Activated CD8-positive, alpha-beta memory T cell treated with anti-CD3 and anti-CD28 coated beads, Interleukin-2, amount 50 U/mL, for 1 hour (primary cell): Measurements from ENCODE around the gene SAFB.
A peak's percentile ranks its signal among the peaks of the same experiment; 100 is the strongest.

Experiments used
- DNase-seq: peaks from one replicate; pipeline ENCODE4 v3.0.0-alpha.2; 2020; ENCODE audit errors: extremely low read depth

Gene SAFB

DNA sequence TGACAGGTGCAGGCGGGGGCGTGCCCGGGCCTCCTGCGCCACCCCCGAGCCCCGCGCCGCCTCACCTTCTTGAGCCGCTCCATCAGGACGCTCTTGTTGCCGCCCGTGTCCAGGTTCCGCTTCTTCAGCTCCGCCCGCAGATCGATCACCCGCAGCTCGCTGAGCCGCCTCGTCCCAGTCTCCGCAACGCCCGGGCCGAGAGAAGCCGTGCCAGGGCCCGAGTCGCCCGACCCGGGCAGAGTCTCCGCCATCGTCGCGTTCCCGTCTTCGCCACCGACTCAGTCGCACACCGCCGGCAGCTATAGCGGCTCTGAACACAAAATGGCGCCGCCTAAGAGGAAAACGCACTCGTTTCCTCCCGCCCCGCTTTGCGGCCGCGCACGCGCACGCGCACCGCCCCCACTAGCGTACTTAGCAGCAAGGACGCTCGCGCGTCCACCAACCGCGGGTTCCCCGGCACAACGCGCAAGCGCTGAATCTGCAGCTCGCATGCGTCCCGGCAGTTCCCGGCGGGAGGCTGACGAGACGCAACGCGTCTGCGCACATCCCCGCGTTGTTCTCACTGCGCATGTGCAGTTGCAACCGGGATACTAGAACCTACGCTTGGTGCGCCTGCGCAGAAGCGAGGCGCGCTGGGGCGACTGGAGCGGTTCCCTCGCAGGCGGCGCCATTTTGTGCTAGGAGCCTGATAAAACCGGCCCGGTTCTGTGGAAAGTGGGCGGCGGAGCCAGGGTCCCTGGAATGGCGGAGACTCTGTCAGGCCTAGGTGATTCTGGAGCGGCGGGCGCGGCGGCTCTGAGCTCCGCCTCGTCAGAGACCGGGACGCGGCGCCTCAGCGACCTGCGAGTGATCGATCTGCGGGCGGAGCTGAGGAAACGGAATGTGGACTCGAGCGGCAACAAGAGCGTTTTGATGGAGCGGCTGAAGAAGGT is at the start of gene SAFB, which contains the start of gene SAFB2:
Gene SAFB (plus strand): TSS at position 619 of the 932 bp plus-strand sequence. CDS start 123 bp downstream, at position 742.
Gene SAFB2 (minus strand): TSS at position 312 of the 932 bp plus-strand sequence. CDS start 61 bp downstream, at position 251.
- DNase-seq = peak; percentile 97

DNA sequence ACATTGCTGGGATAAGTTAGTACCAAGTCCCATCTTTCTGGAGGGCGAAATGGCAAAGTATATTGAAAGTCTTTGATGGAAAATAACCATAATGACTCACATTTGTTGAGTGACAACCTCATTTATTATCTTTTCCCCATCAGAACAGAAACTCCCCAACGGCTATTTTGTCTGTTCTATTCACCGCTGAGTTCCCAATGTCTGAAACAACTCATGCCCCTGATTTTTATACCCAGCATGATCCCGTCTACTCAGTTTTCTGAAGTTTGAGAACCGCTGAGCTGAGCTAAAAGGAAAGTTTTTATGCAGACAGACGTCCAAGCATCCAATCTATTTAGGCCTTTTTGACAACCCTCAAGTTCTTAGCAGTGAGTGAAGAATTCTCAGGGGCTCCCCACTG is 47.3 kb upstream of the SAFB start:
- DNase-seq = no peak

DNA sequence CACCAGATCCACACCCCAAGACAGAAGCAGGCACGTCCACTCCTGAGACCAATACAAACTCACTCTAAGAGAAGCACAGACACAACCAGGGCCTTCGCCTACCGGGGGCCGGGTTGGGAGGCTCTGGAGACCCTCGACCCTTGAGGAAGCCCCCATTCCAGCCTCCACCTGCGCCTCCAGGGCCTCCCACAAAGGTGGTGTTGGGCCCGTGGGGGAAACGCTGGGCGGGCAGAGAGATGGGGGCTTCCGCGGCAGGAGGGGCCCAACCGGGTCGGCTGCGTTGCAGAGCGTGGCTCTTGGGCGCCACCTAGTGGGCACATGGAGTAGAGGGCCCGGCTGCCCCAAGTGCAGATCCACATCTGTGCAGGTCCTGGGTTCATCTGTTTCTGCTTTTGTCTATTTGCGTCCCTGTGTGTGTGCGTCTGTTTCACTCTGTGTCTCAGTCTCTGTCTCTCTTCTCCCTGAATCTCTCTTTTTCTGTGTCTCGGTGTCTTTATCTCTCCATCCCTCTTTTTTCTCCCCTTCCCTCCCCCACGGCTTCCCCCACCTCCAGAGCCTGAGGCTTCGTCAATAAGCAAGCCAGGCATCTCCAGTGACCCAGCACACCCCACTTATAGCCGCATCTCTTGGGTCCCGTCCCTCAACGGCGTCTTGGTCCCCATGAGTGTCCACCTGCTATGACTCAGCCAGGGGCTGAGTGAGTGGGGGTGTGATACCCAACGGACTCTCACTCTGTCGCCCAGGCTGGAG is 44.6 kb upstream of the SAFB start:
- DNase-seq = peak; percentile 7

DNA sequence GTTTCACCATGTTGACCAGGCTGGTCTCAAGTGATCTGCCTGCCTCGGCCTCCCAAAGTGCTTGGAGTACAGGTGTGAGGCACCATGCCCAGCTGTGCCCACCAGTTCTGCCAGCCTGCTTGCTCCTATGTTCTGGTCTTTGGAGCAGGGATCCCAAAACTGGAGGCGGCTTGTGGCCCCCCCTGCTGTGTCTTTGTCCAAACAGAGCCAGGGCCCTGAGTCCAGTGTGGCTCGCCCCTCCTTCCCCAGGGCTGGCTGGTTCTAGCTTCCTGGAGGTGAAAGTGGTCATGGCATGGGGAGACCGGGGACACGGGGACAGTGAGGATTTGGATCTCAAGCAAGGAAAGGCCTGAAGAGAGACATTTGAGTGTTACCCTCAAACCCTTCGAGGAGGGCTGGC is 43.6 kb upstream of the SAFB start:
- no peak for DNase-seq

DNA sequence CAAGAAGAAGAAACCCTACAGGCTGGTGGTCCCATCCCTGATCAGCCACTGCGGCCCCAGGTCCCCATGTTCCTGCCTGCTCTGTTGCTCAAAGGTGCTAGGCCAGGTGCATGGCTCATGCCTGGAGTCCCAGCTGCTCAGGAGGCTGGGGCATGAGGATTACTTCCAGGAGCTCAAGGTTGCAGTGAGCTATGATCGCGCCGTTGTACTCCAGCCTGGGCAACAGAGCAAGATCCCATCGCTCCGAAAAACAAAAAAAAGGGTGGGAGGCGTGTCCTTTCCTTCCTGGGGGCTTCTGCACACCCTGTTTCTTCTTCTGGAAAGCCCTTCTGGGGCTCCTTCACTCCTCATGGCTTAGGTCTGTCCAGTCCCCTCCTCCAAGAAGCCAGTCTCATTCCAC is 43.2 kb upstream of the SAFB start:
- no peak for DNase-seq

DNA sequence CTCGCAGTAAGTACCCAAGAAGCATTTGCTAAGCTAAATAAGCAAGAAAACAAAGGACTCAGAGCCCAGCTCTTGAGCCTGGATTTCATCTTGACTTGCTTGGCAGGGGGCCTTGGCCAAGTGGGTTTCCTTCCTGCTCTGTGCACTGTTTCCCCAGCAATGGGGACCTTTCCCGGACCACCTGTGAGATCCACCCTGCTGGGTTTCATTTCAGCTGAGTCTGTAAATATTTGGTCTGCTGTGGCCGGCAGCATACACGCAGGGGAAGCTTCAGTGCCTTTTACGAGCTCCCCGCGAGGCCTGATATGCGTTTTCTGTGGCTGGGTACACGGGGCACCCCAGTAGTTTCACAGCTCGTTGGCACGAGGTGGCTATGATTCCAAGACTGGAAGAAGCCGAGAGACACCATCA is 42.7 kb upstream of the SAFB start:
- no peak for DNase-seq

DNA sequence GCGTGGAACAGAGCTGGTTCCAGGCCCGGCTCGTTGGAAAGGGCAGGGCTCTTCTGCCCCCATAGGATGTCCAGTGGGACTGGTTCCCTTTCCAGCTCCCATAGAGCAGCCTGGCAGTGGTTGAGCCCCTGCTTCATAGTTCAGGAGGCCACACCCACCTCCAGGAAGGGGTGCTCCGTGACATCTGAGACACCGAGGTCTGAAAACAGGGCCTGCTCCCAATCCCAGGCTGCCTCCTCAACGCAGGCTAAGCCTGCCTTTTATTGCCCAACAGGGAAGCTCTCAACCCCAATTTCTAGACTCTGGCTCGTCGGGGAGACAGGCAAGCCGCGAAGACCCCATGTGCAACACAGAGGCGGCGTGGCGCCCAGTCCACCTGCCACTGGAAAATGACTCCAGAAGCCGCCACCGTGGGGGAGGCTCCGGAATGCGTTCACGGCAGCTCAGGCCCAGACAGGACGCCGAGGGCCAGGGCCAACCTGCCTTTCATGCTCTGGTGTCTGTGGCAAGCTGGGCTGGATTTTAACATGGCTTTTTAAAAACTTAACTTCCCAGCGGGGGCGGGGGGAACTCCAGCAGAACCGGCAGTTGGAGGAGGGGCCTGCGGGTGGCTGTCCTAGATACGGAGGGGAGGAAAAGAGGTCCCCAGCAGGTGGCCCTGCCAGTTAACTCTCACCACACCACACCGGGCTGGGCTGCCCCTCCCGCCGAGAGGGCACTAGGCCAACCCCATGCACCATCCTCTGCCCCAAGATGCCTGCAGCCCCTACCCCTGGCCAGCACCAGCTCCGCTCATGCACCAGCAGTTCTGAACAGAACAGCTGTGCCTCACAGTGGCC is 37.2 kb upstream of the SAFB start:
- DNase-seq = peak; percentile 14

DNA sequence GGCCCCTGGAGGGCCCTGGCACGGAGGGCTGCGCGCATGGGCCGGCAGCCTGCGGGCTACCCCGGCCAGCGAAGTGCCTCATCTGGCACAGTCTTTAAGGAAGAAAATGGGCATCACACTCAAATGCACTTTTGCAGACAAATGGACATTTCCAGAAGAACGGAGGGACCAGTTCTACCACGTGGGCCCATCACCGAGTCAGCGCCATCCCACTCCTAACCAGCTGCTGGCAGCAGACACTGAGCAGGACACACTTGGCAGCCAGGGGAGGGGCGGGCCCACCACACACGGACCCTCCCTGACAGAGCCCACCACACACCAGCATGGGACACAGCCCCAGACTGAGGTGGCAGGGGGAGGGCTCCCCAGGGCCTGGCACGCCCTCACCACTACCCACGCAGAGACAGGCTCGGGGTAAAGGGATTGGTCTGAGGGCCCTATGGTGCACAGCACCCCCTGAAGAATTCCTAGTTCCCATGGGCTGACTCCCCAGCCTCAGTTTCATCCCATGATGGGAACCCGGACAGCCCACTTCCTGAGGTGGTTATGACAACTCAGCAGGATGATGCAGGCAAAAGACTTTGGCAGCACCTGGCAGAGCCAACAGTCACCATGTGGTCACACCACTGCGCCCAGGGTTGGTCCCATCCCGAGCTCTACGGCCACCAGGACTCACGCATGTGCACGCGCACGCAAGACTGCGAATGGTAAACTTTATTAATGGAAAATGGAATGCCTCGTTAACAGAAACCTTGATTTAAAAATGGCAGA is 36.4 kb upstream of the SAFB start:
- no peak for DNase-seq

DNA sequence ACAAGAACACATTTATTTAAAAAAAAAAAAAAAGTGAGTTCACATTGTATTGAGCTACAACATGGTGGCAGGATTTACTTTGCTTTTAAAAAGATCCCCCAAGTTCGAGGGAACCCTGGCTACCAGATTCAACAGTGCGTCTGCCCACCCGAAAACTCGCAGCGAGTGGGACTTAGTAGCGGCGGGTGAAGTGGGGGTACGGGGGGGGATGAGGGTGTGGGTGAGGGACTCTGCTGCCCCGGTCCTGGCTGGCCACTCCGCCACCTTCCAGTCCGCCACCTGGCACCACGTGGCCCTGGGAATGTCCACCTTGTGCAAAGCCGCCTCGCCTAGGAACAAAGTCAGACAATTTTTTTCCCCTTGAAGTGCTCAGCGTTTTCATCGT is 35.8 kb upstream of the SAFB start:
- DNase-seq = no peak

DNA sequence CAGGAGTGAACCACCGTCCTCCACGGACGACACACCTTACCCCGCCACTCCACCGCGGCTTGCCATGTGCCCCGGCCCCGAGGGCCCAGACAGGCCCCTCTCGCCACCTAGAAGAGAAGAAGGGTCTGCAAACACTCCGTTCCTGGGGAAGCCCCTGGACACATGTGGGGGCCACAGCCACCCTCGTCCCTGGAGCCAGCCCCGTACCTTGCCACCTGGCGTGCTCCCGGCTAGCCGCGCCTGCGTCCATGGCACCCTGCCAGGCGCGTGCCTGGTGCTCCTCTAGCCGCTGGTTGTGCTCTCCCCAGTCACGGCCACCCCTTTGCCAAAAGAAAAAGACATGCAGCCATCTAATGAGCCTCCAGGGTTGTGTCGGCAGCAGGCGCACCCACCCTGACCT is 35.2 kb upstream of the SAFB start:
- no peak for DNase-seq

DNA sequence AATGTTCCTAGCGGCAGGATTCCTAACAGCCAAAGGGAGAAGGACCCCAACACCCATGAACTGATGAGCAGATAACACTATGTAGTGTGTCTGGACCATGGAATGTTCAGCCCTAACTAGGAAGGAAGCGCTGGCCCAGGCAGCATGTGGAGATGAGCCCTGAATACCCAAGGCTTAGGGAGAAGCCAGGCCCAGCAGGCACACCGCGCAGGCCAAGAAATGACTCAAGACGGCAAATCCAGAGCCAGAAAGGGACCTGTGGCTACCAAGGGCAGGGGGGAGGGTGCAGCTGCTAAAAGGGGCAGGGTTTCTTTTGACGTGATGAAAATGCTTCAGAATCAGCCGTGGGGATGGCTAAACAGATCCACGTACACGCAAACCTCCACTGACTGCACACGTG is 34.4 kb upstream of the SAFB start:
- no peak for DNase-seq

DNA sequence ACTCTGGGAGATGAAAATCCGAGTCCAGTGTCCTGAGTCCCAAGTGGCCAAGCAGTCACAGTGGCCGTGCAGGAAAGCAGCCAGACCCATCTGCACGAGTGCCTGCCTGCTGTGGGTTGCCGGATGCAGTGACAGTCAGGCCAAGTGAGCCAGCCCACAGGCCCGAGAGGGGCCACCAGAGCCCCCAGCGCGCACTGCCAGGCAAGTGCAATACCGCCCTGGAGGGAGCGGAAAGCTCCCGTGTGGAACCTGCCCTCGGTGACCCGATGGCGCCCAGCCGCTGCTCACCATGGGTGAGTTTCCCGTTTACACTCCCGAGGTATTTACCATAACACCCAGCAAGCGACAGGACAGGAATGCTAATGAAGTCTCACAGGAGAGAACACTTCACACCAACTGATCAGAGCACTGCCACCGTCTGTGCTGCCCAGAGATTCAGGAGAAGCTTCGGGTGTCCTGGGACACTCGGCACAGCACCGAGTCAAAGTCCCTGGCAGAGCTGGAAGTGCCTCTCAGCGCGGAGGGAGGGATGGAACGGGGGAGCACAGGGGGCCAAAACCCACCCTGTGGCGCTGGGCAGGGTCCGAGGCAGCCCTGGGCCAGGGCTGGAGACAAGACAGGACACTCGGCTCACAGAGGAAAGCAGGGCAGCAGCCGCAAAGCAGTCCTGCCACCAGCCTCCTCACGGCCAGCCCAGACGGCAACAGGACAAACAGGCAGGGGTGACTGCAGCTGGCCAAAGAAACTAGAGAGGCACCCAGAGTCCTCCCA is 33.8 kb upstream of the SAFB start:
- no peak for DNase-seq

DNA sequence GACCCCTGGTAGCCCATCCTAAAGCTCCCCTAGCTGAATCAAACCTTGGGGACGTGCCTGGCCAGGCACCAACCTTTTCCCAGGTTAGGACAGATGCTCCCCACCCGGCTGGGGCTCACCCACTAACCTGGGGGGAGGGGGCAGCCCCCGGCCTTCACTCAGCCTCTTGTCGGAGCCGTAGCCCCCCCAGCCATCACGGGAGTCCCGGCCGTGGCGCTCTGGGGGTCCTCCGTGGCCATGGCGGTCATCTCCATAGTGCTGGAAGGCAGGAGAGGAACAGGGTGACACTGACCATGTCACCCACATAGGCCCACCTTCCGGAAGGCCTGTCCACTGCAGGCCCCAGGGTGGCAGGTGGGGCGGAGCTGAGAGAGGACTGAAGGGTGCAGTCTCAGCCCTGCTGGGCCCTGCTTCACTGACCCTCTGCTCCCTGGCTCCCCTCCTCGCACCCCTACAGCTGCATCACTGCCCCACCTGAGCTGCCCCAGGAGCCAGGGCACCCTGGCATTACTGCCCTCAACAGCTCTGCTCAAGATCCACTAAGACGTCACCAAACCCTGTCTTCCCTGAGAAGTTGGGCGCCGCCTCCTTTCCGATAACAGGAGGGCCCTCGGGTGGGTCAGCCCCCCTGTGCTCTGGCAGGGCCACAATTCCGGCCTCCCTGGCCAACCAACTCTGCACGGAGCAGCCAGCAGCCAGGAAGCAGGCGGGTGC is 32.6 kb upstream of the SAFB start:
- DNase-seq = no peak

DNA sequence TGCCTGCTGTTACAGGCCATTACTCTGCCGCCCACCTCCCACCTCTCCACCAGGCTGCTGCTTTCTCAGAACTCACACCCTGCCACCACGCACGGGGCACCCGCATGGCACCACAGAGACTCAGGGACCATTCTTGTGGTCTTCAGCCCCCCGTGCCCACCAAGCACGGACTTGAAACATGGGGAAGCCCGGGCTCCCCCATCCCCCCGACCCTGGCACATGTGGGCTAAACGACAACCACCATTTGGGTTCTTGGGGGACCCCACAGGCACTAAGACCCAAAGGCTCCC is 32.1 kb upstream of the SAFB start:
- DNase-seq = no peak

DNA sequence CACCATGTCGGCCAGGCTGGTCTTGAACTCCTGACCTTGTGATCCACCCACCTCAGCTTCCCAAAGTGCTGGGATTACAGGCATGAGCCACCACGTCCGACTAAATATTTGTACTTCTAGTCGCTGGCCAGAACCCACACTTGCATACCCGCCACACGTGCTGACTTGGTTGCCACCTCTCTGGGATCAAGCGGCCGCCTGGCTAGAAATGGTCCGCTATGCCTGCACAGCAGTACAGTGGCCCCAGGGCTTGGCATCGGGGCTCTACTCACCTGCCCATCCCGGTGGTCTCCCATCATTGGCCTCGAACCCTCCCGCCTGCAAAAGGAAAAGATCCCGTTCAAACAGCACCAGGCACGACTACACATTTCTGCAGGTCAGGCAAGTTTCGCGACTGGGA is 31.4 kb upstream of the SAFB start:
- DNase-seq = no peak

DNA sequence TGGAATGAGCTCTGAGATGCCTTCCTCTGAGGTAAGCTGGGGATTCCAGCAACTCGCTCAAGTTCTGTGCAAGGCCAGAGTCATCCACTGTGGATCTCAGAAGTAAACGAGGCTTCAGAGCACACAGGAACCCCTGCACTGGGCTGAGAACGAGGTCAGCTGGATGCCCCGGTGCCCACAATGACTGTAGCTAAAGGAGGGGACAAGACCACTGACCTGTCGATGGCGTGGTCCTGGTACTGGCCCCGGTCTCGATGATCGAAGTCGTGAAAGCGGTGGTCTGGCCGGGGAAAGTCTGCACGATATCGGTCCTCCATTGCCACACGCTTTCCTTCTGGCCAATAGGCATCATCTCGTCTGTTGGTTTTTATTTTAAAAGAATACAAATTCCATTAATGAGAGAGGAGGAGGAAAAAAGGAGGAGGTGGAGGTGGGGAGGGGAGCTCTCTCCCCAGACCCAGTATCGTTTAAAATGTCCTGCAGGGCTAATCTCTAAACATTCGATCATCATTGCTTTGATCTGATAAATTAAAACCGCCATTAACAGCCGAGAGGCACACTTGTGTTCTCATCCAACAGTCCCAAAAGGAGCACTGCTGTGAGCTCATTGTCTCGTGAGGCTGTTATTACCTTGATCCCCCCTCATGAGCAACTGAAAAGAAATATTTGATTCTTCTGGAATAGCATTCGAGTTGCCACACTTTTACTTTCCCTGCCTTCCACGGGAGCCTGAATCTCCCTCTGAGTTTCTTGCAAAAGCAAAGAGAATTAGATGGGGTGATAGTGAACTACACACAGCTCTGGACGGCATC is 30.1 kb upstream of the SAFB start:
- DNase-seq = no peak

DNA sequence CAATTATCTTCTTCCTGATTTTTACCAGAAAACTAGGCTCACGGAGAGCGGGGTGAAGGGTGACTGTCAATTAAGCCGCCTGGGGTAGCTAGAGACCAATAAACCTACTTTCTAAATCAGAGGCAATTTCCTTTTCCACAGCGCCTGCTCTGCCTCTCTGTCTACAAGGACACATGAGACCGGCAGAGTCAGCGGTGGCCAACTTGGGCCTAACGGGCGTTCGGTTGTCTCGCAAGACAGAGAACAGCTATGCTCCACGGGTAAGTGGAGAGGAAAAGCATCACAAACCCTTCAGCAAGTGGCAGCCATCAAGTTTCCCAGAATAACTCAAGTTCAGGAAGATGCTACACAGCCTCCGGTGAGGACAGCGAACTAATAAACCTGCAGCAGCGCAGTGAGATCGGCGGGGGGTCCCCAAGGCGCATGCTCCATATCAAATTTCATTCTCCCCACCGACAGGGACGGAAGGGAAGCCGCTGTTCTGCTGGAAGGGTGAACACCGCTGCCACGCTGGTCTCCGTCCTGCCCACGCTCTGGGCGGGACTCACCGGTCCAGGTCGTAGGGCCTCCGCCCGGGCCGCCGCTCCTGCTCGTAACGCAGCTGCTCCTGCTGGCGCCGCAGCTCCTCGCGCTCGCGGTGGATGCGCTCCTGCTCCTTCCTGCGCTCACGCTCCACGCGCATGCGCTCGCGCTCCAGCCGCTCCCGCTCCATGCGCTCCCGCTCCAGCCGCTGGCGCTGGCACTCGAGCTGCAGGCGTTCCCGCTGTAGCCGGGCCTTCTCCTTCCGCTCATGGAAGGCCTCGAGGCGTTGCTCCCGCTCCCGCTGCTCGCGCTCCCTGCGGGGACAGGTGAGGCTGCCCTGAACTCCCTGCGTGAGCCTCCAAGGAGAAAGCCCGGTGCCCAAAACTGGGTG is 29.3 kb upstream of the SAFB start:
- DNase-seq = no peak

DNA sequence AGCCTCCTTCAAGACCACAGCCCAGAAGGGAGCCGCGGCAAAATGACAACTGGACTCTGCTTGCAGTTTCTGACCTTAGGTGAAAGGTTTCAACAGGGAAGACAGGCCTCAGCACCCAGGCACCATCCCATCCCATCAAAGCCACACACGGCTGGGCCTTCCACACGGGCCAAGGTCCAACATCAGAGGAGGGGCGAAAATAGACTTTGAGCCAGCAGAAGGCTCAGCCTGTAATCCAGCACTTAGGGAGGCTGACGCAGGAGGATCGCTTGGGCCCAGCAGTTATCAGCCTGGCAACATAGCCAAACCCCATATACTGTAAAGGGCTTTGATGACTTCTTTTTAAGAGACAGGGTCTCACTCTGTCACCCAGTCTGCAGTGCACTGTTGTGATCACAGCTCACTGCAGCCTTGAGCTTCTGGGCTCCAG is 28.3 kb upstream of the SAFB start:
- DNase-seq = no peak
